GM18508 (cell line): Measurements from ENCODE around the gene DPH3.

Experiments
- ATAC-seq: cut with Tn5 transposase; IDR thresholded peaks from one replicate; pipeline ENCODE4 v1.9.1; 2021; ENCODE audit warnings: moderate number of reproducible peaks; ENCODE audit not compliant: insufficient read depth, unreplicated experiment

Gene DPH3

GRCh38 chr3:16239086-16239770 lies 25.5 kb downstream of the DPH3 start:
- ATAC-seq = no peak

- no peak for ATAC-seq
Measured at GRCh38 chr3:16236856-16237393, 27.8 kb downstream of the DPH3 start.

GRCh38 chr3:16236030-16236639 lies 28.6 kb downstream of the DPH3 start:
- ATAC-seq = no peak

GRCh38 chr3:16234281-16234680 lies 30.5 kb downstream of the DPH3 start:
- no peak for ATAC-seq

- no peak for ATAC-seq
Measured at GRCh38 chr3:16233806-16234205, 30.9 kb downstream of the DPH3 start.

- no peak for ATAC-seq
Measured at GRCh38 chr3:16231983-16232382, 32.8 kb downstream of the DPH3 start.

GRCh38 chr3:16229681-16230080 lies 35.1 kb downstream of the DPH3 start:
- ATAC-seq = no peak

GRCh38 chr3:16227566-16227965 lies 37.2 kb downstream of the DPH3 start:
- no peak for ATAC-seq

- ATAC-seq = no peak
Measured at GRCh38 chr3:16224325-16224724, 40.4 kb downstream of the DPH3 start.

GRCh38 chr3:16222547-16222946 lies 42.2 kb downstream of the DPH3 start:
- no peak for ATAC-seq

GRCh38 chr3:16221990-16222389 lies 42.8 kb downstream of the DPH3 start:
- no peak for ATAC-seq

GRCh38 chr3:16219777-16220176 lies 45.0 kb downstream of the DPH3 start:
- no peak for ATAC-seq

- no peak for ATAC-seq
Measured at GRCh38 chr3:16216373-16216935, 48.3 kb downstream of the DPH3 start.

GRCh38 chr3:16214366-16214765 lies 50.4 kb downstream of the DPH3 start:
- ATAC-seq = no peak

- no peak for ATAC-seq
Measured at GRCh38 chr3:16211176-16211904, 53.4 kb downstream of the DPH3 start.
